GM18520 (cell line): Measurements from ENCODE around the gene PDLIM5.
"Not testable (repeated sequence)": the region's sequence is repeated elsewhere in the genome, so short reads cannot be mapped to it uniquely, and the experiment has no call there.

Source experiments
- ATAC-seq: cut with Tn5 transposase; IDR thresholded peaks from one replicate; pipeline ENCODE4 v1.9.1; 2021; ENCODE audit not compliant: unreplicated experiment

The PDLIM5 gene

DNA sequence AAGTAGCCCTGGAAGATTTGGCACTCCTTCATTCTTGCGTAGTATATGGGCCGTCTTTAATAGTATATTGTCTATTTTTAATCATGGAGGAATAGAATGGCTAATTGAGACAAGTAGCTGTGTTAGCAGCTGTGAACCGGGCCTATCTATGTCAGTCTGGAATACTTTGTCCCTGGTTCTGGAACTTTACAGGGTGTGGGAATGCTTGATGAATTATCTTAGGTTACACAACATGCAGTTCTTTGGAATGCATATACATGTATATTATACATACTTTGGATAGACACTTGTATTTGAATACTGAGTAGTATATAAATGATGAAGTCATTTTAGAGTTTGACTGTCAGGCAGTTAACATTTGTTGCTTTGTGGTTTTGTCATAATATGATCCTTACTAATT, 37.4 kb downstream of the PDLIM5 start:
- ATAC-seq = no peak

DNA sequence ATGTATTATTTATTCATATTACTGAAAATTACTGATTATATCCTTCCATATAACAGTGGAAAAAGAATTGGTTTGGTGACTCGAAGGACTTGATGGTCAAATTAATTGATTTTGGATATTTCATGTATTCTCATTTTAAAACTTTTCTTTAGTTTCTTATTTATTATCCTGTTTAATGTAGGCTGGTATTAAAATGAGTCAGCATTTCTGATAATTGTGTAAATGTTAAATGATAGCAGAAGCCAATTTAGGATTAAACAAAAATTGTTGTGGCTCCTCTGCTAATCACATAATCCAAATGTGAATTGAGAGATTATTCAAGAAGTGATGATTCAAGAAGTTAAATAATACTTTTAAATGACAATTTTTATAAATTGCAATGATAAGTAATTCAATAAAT, 38.7 kb downstream of the PDLIM5 start:
- ATAC-seq = no peak

DNA sequence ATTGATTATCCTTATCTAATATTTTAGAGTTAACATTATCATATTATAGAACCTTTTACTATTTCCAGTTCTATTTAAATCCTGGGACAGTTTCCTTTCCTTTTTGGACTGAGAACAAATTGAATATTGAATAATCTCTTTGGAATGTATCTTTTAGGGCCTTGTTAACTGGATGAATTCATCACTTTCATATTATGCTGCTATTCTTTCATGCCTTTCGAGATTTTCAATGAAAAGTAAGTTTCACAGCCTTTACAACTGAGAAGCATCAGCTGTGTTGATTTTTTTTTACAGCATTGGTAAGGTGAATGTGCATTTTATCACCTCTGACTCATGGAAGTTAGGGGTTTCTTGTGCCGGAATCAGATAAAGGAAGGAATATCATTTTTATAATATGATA, 39.6 kb downstream of the PDLIM5 start:
- ATAC-seq = no peak

DNA sequence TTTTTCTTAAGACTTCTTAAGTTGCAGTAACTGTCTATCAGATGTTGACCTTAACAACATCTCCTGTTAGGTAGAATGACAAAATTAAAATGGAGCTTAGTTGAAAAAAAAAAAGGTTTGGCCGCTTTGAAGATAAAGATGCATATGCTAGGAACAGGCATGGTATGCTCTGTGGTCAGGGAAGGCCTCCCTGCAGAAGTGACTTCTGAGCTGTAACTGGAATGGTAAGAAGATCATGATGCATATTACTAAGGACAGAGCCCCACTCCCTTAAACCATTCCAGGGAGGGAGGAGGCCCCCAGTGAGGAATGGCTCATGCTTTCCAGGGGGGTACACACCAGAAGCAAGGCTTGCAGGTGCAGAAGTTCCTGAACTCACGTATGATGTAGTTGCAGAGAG, 43.7 kb downstream of the PDLIM5 start:
- ATAC-seq = no peak

DNA sequence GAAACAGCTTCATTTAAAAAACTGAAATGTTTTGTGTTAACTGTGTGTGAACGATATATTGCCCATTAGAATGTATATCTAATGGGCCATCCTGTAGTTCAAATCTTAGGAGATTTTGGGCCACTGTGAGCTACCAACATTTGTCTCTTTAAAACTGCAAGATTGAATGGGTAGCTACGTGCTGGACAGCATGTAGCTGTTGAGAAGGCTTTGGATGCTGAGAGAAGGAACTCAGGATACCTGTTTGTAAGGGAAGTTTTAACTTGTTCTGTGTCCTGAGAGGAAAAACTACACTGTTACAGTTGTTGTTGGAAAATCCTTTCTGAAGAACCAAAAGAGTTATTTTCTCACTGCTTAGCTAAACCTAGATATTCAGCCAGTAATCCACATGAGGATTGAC, 45.9 kb downstream of the PDLIM5 start:
- ATAC-seq = no peak

DNA sequence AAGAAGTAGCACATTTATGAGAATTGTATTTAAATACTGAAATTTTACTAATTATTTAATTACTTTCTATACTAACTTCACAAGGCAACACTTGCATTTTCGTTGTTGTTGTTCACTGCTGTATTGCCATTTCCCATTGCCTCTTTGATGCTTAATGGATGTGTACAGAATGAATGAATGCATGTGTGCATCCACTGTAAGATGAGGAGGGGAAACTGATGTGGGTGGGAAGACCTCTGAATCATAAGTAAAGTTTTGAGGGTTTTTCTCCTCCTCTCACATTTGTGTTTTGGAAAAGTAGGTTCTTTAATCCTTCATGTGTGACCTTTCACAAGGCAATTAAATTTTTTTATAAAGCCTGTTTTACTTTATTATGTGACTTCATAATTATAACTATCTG, 46.8 kb downstream of the PDLIM5 start:
- ATAC-seq = no peak

DNA sequence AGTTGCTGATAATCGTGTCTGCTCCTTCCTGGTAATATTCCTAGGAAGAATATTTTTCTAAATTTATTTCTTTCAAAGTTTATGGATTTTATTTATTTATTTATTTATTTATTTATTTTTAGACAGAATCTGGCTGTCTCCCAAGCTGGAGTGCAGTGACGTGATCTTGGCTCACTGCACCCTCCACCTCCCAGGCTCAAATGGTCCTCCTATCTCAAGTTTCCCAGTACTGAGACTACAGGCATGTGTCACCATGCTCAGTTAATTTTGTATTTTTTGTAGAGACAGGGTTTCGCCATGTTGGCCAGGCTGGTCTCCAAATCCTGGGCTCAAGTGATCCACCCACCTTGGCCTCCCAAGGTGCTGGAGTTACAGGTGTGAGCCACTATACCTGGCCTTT, 48.9 kb downstream of the PDLIM5 start:
- no peak for ATAC-seq

DNA sequence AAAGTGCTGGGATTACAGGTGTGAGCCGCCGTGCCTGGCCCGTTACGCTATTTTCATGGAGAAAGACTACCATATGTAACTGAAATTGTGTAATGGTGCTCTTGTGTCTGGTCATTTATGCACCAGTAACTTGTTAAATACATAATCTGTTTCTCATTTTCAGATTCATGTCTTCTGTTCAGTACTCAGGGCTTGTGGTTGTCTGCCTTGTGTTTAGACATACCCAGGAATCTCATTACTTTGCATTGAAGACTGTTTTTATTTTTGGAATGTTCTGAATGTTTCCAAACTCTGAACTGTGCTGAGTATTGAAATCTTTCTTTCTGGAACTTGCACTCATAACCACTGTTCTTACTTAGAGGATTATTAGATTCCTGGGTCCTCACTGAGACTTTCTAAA, 52.8 kb downstream of the PDLIM5 start:
- no peak for ATAC-seq

DNA sequence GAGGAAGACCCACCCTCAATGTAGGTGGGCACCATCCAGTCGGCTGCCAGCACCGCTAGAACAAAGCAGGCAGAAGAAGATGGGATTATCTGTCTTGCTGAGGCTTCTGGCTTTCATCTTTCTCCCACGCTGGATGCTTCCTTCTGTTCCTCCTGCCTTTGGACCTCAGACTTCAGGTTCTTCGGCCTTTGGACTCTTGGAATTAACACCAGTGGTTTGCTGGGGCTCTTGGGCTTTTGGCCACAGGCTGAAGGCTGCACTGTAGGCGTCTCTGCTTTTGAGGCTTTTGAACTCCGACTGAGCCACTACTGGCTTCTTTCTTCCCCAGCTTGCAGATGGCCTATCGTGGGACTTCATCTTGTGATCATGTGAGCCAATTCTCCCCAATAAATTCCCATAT, 55.1 kb downstream of the PDLIM5 start:
- ATAC-seq = no peak

DNA sequence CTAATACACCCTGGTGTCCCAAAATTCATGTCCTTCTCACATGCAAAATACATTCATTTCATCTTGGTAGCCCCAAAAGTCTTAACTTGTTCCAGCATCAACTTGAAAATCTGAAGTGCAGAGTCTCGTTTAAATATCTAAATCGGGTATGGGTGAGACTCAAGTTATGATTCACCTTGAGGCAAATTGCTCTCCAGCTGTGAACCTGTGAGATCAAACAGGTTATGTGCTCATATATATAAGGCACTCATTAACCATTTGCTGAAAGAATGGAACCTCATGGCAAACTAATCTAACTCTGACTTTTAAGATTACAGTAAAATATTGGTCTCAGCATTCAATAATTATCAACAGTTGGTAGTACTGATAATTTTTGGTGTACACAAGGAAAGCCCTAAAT, 55.5 kb downstream of the PDLIM5 start:
- ATAC-seq = peak; percentile 32

DNA sequence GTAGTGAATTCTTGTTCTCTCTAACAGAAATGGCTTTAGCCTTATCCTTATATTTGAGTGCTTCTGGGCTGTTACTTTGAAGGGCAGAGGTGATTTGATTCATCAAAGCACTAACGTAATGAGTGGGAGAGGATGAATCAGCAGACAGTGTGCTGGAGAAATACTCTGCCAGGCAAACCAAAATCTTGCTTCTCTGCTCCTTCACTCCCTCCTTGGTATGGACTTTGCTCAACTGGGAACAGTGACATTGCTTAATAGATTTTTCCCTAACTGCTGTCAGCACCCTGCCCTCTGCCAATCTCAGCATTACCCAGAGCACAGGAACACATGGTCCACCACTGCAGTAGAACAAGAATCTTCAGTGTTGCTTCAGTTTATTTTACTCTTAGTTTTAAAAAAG, 56.0 kb downstream of the PDLIM5 start:
- peak; percentile 56 for ATAC-seq

DNA sequence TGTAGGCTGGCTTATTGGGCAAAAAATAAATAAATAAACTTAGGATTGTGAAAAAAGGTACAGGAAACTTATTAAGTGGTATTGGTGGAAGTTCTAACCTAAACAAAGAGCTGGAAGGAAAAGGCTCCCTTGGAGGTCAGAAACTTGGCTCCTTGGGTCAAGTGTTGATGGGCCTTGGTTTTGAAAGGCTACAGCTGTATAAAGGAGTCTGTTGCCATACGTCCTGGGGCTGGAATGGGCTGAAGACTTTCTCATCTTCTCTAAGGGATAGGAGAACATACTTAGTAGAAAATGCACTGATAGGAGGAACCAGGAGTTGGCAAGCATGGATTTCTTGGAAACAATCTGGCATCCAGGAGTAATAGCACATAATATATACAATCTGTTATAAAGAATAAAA, 56.6 kb downstream of the PDLIM5 start:
- no peak for ATAC-seq

DNA sequence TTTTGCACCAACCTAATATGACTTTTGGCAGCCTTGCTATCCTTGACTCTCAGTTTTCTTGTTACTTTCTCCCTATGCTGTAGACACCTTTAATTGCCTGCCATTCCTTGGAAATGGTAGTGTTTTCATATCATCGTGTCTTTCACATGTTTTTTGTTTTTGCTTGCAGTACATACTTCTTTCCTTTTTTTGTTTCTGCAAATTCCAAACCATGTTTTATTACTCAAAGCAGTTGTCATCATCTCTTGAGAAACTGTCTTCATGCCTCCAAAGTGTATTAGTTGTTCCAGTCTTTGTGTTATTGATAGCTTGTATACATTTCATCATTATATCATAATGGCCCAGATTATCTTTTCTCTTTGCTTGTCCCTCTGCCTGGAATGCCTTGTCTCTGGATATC, 57.1 kb downstream of the PDLIM5 start:
- no peak for ATAC-seq

DNA sequence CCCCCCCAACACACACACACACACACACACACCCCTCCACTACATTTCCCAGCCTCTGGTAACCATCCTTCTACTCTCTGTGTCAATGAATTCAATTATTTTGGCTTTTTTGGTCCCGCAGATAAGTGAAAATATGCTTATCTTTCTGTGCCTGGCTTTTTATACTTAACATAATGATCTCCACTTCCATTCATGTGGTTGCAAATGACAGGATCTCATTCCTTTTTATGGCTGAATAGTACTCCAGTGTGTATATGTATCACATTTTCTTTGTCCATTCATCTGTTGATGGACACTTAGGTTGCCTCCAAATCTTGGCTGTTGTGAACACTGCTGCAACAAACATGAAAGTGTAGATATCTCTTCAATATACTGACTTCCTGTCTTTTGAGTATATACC, 59.8 kb downstream of the PDLIM5 start:
- ATAC-seq = no peak

DNA sequence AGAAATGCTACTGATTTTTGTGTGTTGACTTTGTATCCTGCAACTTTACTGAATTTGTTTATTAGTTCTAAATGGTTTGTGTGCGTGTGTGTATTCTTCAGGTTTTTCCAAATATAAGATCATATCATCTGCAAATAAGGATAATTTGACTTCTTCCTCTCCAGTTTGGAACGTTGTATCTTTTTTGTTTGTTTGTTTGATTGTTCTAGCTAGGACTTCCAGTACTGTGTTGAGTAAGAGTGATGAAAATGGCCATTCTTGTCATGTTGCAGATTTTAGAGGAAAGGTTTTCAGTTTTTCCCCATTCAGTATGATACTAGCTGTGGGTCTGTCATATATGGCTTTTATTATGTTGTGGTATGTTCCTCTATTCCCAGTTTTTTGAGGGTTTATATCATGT, 61.8 kb downstream of the PDLIM5 start:
- ATAC-seq = not testable (repeated sequence)

DNA sequence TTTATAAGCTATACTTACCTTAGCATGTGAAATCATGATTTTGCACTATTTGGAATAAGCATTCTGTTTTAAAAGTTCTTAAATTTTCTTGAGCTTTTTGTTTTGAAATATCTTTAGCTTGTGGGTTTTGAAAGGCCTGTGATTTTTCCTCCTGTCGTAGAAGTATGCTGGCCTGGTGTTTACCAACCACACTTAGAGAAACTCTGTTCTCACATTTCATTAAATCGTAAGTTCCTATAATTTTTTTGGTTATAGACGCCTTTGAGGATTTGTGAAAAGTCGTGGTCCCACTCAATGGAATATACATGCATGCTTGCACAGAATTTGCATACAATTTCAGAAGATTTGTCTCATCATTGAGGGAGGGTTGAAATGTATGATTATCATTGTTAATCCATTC, 63.6 kb downstream of the PDLIM5 start:
- no peak for ATAC-seq

DNA sequence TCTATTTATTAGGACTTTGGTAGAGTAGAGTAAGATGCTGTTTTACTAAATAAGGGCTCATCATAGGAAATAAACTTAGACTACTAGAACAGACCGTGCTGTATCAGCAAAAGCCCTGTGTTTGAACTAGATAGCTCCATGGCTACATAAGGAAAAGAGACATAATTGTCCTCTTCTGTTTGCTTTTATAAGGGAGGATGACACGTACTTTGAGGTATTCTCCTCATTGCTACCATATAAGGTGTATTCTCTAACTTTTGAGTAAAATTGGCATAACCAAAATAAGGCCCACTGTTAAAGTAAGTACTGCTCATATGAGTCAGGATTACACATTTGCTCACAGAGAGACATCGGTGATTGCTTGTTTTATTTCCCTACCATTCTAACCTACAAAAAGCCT, 64.3 kb downstream of the PDLIM5 start:
- ATAC-seq = no peak

DNA sequence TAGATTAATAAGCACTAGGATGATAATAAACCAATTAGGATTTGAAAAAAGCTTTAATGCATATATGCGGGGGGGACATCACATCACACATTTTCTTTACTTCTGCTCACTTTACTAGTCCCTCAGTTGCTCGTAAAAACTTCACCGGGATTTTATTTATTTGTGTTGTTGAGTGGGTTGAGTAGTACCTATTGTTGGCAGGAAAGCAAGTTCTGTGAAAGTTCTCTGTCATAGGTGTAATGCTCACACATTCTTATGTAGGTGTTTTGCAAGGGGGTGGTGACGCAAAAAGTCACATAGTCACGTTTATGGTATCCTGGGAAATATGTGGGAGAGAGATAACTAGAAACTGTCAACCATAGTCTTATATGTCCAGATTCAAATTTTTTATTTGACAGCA, 65.3 kb downstream of the PDLIM5 start:
- ATAC-seq = no peak

DNA sequence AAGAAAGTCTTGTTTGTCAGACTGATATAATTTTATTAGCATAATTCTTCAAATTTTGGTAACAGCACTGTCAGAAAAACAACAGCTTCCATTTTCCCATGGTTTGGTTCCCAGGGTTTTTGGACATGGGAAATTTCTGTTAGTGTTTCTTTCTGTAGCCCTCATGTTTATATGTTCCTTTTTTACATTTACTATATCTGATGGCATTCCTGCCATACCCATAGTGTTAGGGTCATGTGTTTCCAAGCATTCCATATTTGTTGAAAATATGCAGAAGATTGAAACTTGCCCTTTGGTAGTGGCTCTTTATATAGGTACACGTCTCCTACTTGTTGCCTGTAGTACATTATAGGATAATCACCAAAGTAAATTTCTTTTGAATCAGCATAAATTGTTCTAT, 65.8 kb downstream of the PDLIM5 start:
- no peak for ATAC-seq

DNA sequence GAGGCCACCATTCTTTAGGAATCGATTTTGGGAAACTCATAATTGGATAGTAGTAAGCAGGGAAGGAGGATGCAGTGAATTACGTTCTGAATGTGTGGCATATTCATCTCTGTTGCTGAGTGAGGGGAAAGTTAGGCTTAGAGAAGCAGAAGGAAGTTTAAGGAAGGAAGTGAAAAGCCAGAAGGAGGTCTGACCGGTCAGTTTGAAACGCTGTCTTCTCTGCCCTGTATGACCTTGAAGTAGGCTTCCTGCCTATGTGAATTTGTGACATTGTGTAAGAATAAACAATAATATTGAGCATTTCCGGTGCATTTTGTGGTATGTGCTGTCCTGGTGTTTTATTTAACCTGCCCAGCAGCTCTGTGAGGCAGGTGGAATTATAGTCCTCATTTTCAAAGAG, 67.3 kb downstream of the PDLIM5 start:
- no peak for ATAC-seq

DNA sequence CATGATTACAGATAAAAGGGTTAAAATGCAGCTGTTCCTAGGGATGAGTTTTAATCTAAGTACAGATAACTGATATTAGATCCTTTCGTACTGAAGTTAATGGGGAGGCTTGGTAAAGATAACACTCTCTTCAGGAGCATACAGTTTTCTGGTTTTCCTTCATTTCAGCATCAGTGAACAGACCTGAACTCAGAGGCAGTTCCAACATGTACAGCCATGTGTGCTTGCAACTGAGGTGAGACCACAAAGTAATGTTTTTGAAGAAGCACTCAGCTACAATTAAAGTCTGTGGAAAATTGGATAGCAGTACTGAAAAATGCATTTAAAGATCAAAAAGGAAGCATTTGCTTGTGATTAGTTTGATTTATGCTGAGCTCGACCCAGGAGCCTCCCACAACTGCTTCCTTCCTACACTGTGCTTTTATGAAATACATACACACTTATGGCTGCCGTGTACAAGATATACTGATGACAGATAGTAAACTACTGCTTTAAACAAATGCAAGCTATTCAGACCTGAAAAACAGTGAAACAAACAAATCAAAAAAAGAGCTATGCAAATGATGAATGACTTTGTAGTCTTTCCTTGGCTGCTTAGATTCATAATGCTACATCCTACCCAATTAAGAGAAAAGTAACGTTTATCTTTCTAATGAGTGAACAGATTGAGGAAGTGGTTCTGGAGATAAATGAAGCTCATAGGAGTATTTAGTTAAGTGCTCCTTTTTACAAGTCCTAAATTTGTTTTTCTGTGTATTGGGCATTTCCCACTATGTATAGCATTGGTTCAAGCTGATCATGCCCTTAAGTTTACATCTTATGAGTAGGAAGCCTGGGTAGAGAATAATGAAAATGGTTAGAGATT, 68.4 kb downstream of the PDLIM5 start:
- ATAC-seq = no peak

DNA sequence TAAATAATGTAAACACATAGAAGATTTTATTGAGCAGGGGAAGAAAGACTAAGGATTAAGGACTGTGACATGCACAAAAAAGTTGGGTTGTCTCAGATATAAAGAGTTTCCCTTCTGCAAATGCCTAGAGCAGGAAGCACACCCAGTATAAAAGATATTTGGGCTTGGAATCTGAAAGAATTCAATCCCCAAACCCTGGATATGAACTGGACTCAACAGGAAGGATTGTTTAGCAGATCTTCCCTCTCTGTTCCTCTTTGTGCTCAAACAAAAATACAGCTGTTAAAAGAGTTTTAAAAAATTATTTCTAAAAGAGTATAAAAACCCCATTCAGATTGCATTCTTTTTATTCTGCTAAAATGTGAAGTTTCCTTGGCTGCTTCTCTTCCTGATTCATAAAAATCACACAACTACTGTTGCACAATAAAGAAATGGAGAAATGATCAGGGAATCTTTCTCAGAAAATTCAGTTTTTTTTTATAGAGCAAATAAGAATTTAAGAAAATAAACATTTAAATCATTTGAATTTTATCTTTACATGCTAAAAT, 71.4 kb downstream of the PDLIM5 start:
- no peak for ATAC-seq

DNA sequence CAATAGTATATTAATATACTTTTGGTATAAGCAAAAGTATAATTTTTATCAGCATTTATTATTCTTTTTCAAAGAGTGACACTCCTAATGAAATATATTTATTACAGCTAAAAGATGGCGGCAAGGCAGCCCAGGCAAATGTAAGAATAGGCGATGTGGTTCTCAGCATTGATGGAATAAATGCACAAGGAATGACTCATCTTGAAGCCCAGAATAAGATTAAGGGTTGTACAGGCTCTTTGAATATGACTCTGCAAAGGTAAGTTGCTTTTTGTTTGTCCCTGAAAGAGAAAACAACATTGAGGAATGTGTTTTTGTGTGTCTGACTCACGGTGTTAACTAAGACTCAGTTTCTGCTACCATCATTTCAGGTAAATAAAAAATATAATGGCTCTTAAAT, 71.9 kb downstream of the PDLIM5 start:
- ATAC-seq = no peak
